CMK (cell line): Measurements from ENCODE around the gene VPS54.

Experiments
- DNase-seq: peaks from one replicate; pipeline ENCODE4 v3.0.0-alpha.2; 2010; ENCODE audit warnings: low read depth

The VPS54 gene

GRCh38 chr2:63842149-63843061 is 176.8 kb downstream of the VPS54 start:
- DNase-seq = no peak
